Effector CD4-positive, alpha-beta T cell (primary cell): Measurements from ENCODE around the gene FMC1.

Source experiments
- DNase-seq: peaks from one replicate; pipeline ENCODE4 v3.0.0-alpha.2; 2020

FMC1 gene

GRCh38 chr7:139387594-139387993 is 46.5 kb downstream of the FMC1 start:
- DNase-seq: no peak

- no peak for DNase-seq
Measured at GRCh38 chr7:139389091-139389490, 48.0 kb downstream of the FMC1 start.

- no peak for DNase-seq
Measured at GRCh38 chr7:139389774-139390173, 48.6 kb downstream of the FMC1 start.

GRCh38 chr7:139393621-139394211 is 52.6 kb downstream of the FMC1 start:
- no peak for DNase-seq

GRCh38 chr7:139394540-139394939 is 53.4 kb downstream of the FMC1 start:
- no peak for DNase-seq
